Activated naive CD8-positive, alpha-beta T cell treated with anti-CD3 and anti-CD28 coated beads for 36 hours (primary cell): ENCODE results near the gene PPP2R1B. TPM values are rescaled to one million over a fixed set of nuclear protein-coding genes. Genes with fewer than 3 reads are reported as not detected.

Source experiments
- DNase-seq: peaks from one replicate; pipeline ENCODE4 v3.0.0; 2021
- H3K27ac Mint-ChIP-seq: one replicate; pipeline ENCODE4 v1.8.0; 2022; ENCODE audit warnings: mild to moderate bottlenecking, moderate library complexity, mixed read lengths
- H3K27me3 Mint-ChIP-seq: one replicate; pipeline ENCODE4 v1.8.0; 2022; ENCODE audit warnings: mild to moderate bottlenecking, mixed read lengths
- H3K36me3 Mint-ChIP-seq: one replicate; pipeline ENCODE4 v1.8.0; 2021; ENCODE audit warnings: mild to moderate bottlenecking, mixed read lengths
- H3K4me1 Mint-ChIP-seq: one replicate; pipeline ENCODE4 v1.8.0; 2021; ENCODE audit warnings: mixed read lengths
- H3K4me3 Mint-ChIP-seq: one replicate; pipeline ENCODE4 v1.8.0; 2022; ENCODE audit warnings: mild to moderate bottlenecking, moderate library complexity, mixed read lengths
- H3K9me3 Mint-ChIP-seq: one replicate; pipeline ENCODE4 v1.8.0; 2022; ENCODE audit warnings: mixed read lengths
- total RNA-seq, 2 experiments: library from RNA; stranded (reverse); gene quantifications; one replicate each; pipeline ENCODE4 v1.2.3, GENCODE V29; 2021

Gene PPP2R1B
- total RNA-seq, 2 experiments from 2014 or later, result 53.0 to 57.6 TPM

DNA sequence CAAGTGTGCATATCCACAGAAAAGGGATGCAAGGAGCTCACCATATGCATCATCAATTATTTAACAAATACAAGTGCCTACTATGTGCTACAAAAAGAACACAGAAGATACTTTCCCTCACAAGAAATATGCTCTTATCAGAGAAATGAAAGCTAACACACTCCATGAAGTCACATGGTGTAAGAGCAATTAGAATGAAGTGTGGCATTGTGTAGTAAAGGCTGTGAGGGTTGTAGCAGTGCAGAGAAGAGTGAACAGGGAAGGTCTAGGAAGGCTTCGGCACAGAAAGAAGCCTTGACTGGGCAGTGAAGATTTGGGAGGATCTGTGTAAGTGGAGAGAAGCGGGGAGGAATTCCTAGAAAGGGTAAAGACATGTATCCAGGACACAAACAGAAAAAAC lies 22.5 kb downstream of the PPP2R1B start:
- Mint-ChIP-seq H3K4me1 (no peaks in the 10 kb centered on the region), H3K4me3 (no peak overlapping the region), H3K27ac (no peak overlapping the region), H3K9me3 (no peaks in the 10 kb centered on the region), H3K36me3 (peaks cover 30% of the 10 kb centered on the region), H3K27me3 (no peaks in the 10 kb centered on the region)
- DNase-seq, result no peak

DNA sequence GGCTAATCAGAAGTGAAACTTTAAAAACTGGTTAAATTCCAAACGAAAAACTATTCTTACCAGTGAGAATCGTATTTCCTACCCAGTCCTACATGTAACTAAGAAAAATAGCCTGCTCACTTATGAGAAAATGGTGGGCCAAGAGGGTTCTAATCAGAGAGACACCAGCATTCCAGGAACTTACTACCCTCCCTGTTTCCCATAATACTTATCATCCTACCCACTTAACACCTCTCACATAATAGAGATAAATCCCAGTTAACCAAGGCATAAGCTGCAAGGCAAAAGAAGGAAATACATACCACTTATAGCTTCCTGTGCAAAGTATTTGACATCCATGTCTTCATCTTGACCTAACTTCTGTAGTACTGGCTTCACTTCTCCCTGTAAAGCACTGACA lies 24.4 kb downstream of the PPP2R1B start:
- H3K36me3 Mint-ChIP-seq, result peaks cover 20% of the 10 kb centered on the region
- H3K27ac Mint-ChIP-seq, result no peak overlapping the region

DNA sequence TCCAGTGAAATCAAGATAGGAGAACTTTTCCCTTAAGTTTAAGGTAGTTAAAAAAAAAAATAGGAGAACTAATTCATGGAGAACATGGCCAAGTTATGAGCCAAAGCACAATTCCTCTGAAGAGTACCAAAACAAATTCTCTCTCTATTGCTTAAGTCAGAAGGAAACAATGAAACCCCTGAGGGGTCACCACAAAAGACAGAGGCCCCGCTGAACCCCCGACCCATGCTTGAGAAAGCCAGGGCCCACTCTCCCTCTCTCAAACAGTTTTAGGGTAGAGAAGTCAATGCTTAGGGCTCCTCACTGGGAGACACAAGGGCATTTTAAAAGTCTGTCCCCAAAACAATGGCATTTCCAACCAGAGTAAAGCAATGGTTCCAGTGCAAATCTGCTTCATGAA lies 26.9 kb downstream of the PPP2R1B start:
- peaks cover 2% of the 10 kb centered on the region for H3K4me1 Mint-ChIP-seq

More for the DNA sequence above, 24.4 kb downstream of the PPP2R1B start:
- H3K9me3 Mint-ChIP-seq, result no peaks in the 10 kb centered on the region
- no peaks in the 10 kb centered on the region for H3K4me1 Mint-ChIP-seq
- no peak overlapping the region for H3K4me3 Mint-ChIP-seq
- H3K27me3 Mint-ChIP-seq, result no peaks in the 10 kb centered on the region
- no peak for DNase-seq

DNA sequence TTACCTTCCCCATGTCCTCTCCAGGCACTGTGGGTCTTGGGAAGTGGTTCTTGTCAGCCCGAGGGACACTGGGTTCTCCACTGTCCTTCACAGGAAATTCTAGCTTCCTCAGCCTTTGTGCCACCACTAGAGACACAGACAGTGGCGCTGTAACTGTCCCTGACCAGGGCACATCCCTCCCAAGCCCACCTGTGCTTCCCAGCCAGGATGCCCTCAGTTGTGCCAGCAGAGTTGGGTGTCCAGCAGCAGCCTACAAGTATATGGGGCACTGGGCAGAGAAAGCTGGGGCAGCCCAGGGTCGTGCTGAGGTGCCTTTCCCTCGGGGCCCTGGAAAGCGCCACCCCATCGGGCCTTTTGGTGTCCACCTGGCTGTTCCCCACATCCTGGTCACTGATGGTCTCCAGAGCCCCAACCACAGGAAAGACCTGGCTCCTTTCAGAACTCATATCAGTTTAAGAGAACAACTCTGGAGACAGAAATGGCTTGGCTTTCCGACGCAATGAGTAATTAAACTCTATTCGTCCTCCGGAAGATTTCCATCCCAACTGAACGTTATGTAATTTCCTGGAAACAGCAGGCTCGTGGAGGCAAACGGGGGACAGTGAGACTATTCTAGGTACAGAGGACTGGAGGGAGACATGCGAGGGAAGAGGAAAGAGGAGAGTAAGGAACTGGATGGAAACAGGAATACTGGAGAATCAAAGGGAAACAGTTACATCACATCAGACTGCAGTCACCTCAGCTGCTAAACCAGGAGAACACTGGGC lies 28.6 kb downstream of the PPP2R1B start:
- Mint-ChIP-seq H3K27me3 (no peaks in the 10 kb centered on the region), H3K27ac (no peak overlapping the region), H3K4me1 (peaks cover 2% of the 10 kb centered on the region), H3K4me3 (no peak overlapping the region), H3K9me3 (no peaks in the 10 kb centered on the region), H3K36me3 (peaks cover 8% of the 10 kb centered on the region)
- no peak for DNase-seq

More for the DNA sequence above, 26.9 kb downstream of the PPP2R1B start:
- no peaks in the 10 kb centered on the region for H3K27me3 Mint-ChIP-seq
- no peak overlapping the region for H3K4me3 Mint-ChIP-seq
- peaks cover 8% of the 10 kb centered on the region for H3K36me3 Mint-ChIP-seq
- no peak for DNase-seq
- no peak overlapping the region for H3K27ac Mint-ChIP-seq
- H3K9me3 Mint-ChIP-seq, result no peaks in the 10 kb centered on the region

DNA sequence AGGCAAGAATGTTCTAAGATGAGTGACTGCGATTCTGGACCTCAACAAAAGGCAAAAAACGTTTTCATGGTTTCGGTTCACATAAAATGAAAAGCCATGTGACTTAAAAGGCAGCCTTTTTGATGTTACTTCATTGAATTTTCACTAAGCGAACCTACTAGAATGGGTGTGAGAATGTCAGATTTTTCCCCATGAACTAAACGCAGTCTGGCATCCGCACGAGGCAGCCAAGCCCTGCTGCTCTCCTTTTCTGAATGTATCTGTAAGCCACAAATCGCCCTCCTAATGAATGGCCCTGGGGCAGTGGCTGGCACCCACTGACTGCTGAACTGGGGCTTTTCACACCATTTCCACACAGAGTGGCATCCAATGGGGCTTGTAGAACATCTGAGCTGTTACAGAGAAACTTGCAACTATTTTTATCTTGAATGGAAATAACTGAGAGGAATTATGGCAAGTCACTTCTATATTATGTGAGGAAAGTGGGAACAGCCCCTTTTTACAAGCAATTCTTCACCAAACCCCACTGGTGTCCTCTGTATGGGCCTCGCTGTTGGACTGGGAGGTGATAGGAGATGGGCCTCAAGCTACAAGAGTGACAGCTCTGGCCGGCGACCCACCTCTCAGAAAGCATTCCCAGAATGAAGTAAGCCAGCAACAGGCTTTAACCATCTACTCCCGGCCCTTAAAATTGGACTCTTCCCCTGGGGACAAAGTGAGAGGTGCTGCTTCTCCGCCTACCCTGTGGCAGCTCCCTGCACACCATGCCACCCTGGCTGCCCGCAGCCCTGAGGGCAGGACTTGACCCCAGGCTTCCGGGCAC lies 29.4 kb downstream of the PPP2R1B start:
- no peak for DNase-seq
- no peaks in the 10 kb centered on the region for H3K9me3 Mint-ChIP-seq
- peaks cover 8% of the 10 kb centered on the region for H3K36me3 Mint-ChIP-seq
- H3K4me3 Mint-ChIP-seq, result no peak overlapping the region
- H3K27me3 Mint-ChIP-seq, result no peaks in the 10 kb centered on the region
- no peak overlapping the region for H3K27ac Mint-ChIP-seq
- H3K4me1 Mint-ChIP-seq, result peaks cover 2% of the 10 kb centered on the region

DNA sequence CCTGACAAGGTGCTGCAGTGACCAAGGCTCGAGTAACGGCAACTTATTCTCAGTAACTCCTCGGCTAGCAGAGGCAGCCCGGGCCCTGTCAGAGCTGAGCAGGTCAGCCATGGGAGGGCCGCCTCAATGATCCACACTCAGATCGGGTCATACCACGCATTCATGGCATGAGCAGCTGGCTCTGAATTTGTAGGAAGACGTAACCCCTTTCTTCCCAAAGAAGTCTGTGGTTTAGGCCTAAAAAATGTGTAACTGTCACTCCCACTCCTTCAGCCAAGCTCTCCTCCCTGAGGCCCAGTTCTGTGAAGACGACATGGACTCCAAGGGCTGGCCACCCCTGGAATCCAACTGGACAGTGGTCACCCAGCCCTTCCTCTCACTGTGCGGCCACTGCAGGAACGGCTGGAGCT lies 30.0 kb downstream of the PPP2R1B start:
- H3K4me3 Mint-ChIP-seq, result no peak overlapping the region
- no peak for DNase-seq

DNA sequence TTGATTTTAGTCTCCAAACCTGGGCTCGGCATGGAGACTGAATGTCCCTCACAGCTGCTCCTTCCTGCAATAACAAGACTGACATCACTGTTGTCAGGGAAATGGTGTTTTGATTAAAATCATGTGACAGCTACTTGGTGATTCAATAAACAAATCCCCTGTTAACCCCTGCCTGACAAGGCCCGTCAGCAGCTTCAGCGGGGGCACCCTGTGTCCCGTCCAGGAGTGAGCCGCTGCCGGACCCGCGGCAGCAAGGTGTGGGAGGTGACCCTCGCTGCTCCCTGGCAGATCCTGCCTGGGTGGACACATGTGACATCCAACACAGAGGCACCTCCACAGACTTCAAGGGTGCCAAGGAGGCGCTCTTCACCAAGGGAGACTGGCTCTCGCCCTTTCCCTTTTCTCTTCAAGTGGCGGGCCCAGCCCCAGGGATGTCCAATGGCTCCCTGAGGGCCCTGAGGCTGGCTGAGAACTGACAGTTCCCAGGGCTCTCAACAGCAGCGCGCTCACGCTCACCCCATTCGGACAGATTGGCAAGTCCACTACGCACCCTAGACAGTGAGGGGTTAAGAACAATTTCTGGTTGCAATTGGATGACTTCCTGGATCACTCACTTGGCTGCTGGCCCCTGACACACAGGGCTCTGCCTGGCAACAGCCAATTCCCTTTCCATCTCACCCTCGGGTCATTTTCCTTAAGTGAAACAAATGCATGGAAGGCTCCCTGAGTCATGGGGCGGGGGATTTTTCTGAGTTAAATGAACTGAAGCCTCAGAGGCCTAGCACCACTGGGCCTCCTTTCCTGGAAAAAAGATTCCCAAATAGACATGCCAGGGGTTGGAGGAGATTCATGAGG lies 30.7 kb downstream of the PPP2R1B start:
- H3K9me3 Mint-ChIP-seq, result no peaks in the 10 kb centered on the region
- no peaks in the 10 kb centered on the region for H3K36me3 Mint-ChIP-seq
- no peak for DNase-seq
- no peaks in the 10 kb centered on the region for H3K27me3 Mint-ChIP-seq
- H3K4me1 Mint-ChIP-seq, result peaks cover 2% of the 10 kb centered on the region
- H3K27ac Mint-ChIP-seq, result no peak overlapping the region
- H3K4me3 Mint-ChIP-seq, result no peak overlapping the region

More for the DNA sequence above, 30.0 kb downstream of the PPP2R1B start:
- no peaks in the 10 kb centered on the region for H3K9me3 Mint-ChIP-seq
- H3K27me3 Mint-ChIP-seq, result no peaks in the 10 kb centered on the region
- peaks cover 2% of the 10 kb centered on the region for H3K4me1 Mint-ChIP-seq
- no peak overlapping the region for H3K27ac Mint-ChIP-seq
- H3K36me3 Mint-ChIP-seq, result peaks cover 2% of the 10 kb centered on the region

DNA sequence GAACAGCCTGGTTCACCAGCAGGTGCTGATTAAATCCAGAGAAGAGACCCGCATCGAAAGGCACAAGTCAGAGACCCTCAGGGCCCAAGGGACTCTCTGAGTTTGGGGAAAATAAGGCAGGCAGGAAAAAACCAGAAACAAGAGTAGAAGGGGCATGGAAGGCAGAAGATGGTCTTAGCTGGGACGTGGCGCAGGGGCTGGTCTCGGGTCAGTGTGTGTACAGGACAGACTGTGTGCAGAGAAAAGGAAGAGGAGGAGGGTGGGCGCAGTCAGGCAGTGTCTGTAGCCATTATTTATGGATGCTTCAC lies 31.3 kb downstream of the PPP2R1B start:
- Mint-ChIP-seq H3K27me3 (no peaks in the 10 kb centered on the region), H3K9me3 (no peaks in the 10 kb centered on the region), H3K4me1 (peaks cover 2% of the 10 kb centered on the region), H3K4me3 (no peak overlapping the region), H3K36me3 (no peaks in the 10 kb centered on the region), H3K27ac (no peak overlapping the region)
- no peak for DNase-seq

DNA sequence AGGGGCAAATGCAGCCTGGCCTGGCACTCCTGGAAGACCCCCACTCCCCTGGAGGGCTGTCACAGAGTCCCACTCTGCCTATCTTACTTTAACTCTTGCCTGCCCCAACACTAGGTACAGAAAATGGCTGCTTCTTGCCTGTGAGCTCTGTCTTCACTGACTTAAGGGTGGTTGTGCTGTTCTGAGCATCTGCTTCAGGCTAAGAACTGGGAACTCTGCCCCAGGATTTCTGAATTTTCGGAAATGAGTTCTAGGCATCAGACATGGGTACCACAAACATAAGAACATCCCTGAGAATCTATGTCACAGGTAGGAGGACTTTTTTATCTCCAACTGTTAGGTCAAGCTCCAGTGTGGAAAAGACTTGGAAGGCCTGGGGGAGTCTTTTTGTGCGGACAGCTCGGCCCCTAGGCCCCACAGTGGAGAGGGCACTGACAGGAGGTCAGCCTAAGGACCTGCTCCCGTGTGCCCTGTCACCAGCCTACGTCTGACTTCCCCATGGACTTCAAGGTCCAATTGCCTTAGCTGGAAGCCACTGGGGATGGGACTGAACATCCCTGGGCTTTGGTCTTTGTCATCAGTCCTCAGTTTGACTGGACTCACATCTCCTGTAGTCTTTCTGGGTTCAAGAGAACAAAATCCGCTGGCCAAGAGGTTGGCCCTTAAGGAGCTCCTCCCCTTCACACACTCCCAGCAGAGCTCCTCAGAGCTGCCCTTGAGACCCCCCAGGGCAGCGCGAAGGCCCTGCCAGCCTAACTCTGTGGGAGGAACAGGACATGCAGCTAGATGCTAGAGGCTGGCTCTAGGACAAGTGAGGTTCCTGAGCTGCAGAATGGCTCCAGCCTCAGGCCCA lies 31.9 kb downstream of the PPP2R1B start:
- Mint-ChIP-seq H3K27ac (no peak overlapping the region), H3K27me3 (no peaks in the 10 kb centered on the region), H3K4me3 (no peak overlapping the region), H3K4me1 (peaks cover 2% of the 10 kb centered on the region), H3K9me3 (no peaks in the 10 kb centered on the region), H3K36me3 (no peaks in the 10 kb centered on the region)
- DNase-seq, result no peak

DNA sequence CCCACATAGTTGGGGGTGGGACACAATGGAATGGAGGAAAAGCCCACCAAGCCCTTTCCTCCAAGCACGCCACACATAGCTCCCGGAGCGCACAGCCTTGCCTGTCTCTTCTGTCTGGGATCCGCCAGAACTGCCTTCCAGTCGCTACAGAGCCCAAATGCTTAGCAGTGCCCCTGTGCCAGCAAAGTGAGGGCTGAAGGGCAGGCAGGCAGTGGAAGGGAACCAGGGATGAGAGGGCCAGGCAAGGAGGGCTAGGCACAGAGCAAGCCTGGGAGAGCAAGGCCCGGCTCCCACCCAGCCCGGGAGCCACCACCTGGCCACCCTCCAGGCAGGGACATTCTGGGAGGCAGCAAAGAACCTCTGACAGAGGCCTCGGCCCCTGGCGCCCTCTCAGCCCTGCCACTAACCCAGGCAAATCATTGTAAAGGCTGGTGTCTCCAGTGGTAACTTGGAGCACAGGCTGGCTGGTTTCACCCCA lies 32.5 kb downstream of the PPP2R1B start:
- no peak for DNase-seq
- Mint-ChIP-seq H3K27ac (no peak overlapping the region), H3K27me3 (no peaks in the 10 kb centered on the region), H3K4me3 (no peak overlapping the region), H3K9me3 (no peaks in the 10 kb centered on the region), H3K4me1 (peaks cover 2% of the 10 kb centered on the region), H3K36me3 (no peaks in the 10 kb centered on the region)

DNA sequence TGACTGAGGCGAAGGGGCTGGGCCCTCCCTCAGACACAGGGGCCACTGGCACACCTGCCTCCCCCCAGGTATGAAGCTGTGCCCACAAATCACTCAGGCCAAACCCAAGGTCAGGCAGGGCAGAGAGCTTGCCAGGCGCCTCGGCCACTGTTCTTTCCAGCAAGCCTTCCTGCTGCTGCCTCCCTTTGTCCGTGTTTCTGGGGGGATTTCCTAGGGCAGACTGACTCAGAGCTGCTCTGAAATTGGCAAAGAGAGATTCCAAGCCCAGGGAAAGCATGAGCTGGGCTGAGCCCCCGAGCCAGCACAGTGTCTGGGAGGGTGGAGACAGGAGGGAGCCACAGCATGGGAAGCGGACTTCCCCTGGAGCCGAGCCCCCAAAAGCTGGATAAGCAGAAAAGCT lies 33.2 kb downstream of the PPP2R1B start:
- H3K9me3 Mint-ChIP-seq, result no peaks in the 10 kb centered on the region
- no peak overlapping the region for H3K4me3 Mint-ChIP-seq
- peaks cover 2% of the 10 kb centered on the region for H3K4me1 Mint-ChIP-seq
- H3K36me3 Mint-ChIP-seq, result no peaks in the 10 kb centered on the region
- no peaks in the 10 kb centered on the region for H3K27me3 Mint-ChIP-seq
- no peak overlapping the region for H3K27ac Mint-ChIP-seq
- DNase-seq, result no peak

DNA sequence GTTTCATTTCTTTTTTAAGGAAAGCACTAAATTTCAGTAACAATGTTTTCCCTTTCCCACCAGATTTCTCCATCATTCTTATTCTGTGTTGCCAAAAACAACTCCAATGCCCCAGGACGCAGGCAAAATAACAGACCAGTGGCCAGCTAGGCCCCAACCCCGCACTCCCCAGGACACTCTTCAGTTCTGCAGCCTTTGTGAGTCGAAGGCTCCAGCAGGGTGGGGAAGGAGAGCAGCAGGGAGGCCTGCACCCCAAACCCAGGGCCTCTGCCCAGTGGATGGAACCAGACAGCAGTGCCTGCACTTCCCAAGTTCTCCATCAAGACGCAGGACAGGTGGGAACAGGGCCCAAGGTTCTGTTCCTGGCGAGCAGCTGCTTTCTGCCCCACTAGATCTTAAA lies 34.4 kb downstream of the PPP2R1B start:
- DNase-seq, result no peak
- no peak overlapping the region for H3K27ac Mint-ChIP-seq
- H3K4me3 Mint-ChIP-seq, result no peak overlapping the region
- peaks cover 2% of the 10 kb centered on the region for H3K4me1 Mint-ChIP-seq
- H3K9me3 Mint-ChIP-seq, result no peaks in the 10 kb centered on the region
- no peaks in the 10 kb centered on the region for H3K36me3 Mint-ChIP-seq
- H3K27me3 Mint-ChIP-seq, result no peaks in the 10 kb centered on the region

DNA sequence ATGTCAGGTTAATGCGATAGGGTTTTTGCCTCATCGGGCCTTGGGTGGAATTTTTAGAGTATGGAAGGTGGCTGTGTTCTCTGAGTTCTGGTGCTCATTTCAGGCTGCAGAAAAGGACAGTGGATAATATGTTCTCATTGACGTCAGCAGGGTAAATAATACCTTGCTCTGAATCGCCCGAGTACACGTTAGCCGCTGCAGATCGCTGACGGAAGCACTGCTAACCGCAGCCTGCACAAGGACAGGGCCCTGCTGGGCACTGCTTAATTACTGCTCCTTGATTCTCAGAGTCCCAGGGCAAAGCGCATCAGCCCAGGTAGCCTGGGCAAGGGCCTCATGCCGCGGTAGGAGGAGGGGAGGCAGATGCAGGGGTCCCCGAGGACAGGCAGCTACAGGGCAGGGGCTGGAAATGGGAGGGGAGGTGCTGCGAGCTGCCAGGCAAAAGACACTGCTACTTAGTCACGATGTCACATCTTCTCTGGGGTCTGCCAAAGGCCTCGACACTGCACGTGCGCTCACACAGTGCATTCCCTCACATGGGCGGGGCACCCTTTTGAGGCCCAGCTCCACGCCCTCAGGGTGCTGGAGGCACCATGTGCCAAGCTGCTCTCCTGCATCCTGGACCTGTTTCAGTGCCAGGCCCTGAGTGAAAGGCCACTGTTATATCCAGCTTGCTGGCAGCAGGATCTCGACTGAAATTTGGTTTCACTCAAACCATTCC lies 35.2 kb downstream of the PPP2R1B start:
- Mint-ChIP-seq H3K4me3 (no peak overlapping the region), H3K27ac (no peak overlapping the region), H3K4me1 (no peaks in the 10 kb centered on the region), H3K36me3 (no peaks in the 10 kb centered on the region), H3K27me3 (no peaks in the 10 kb centered on the region), H3K9me3 (no peaks in the 10 kb centered on the region)
- no peak for DNase-seq

DNA sequence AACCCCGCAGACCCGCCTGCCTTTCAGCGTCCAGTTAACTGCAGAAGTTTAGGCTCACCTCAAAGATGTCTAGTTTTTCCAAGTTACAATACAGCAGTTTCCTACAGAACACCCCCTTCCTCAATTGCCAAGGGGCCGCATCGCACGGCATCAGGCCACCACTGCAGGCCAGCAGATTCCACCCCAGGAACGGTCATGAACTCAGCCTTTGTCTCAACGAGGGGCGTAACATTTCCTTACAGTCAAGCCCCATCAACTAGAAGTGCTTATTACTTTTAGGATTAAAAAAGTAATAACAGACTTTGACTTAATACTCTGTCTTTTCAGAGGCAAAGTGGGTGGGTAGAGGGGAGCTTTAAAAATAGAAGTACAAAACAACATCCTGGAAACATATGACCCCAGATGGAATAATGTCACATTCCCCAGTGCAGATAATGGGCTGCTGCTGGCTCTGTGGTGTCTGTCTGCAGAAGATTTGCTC lies 36.3 kb downstream of the PPP2R1B start:
- Mint-ChIP-seq H3K4me1 (no peaks in the 10 kb centered on the region), H3K4me3 (no peak overlapping the region), H3K27ac (no peak overlapping the region), H3K9me3 (no peaks in the 10 kb centered on the region), H3K36me3 (no peaks in the 10 kb centered on the region), H3K27me3 (no peaks in the 10 kb centered on the region)
- no peak for DNase-seq
